Measurements from ENCODE around the gene PRDM7. TPM values are rescaled to one million over a fixed set of nuclear protein-coding genes. Genes with fewer than 3 reads are reported as not detected.

The PRDM7 gene
- total RNA-seq, 1 experiment from 2014 or later = not detected

DNA sequence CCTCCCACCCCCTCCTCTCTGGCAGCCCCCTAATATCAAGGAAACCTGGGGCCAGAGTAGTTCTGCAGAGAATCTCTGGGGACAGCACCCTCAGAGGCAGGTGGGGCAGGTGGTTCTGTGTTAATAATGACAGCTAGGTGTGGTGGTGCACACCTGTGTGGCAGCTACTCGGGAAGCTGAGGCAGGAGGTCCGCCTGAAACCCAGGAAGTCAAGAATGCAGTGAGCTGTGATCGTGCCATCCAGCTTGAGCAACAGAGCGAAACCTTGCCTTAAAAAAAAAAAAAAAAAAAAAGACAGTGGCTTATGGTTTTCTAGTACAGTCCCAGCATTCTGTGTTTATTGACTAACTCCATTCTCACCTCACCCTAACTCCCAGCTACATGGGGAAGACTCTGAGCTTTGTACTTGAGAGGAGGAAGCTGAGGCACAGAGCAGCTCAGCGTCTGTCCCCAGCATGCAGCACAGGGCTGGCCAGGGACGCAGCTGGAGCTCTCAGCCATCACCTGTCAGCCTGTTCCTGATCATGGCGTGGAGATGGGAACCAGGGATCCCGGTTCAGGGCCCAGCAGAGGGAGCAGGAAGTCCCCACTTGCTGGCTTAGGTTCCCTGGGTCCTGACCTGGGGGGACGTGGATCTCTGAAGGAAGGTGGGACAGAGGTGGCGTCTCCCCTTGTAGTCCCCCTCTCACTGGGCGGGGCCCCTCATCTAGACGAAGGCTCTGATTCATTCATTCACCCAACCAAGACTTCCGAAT, 64.0 kb downstream of the PRDM7 start:
- Mint-ChIP-seq H3K36me3 (peaks cover 11% of the 10 kb centered on the region; the same call in 1 of the 2 replicates), H3K27ac (no peak overlapping the region), H3K4me3 (no peak overlapping the region), H3K9me3 (no peaks in the 10 kb centered on the region), H3K4me1 (peaks cover 4% of the 10 kb centered on the region; the same call in 1 of the 2 replicates), H3K27me3 (ENCODE audit: low read depth) (no peaks in the 10 kb centered on the region)
- no peak for TF ChIP-seq CBFB (CRISPR knock-in tag; IDR thresholded peaks at IDR 0.05; ENCODE audit: low read depth)
- TF ChIP-seq ESRRA (CRISPR knock-in tag; IDR thresholded peaks at IDR 0.05; ENCODE audit: borderline replicate concordance) = no peak
- ChIA-PET CTCF (interaction anchor here (1.6 kb wide), 1 partner anchor 69 kb away, joined by 5 read pairs; no protein-coding TSS in a partner anchor), POLR2A (interaction anchor here (0.5 to 0.7 kb wide), 2 partner anchors 10 to 1010 kb away, joined by 3 to 4 read pairs; no protein-coding TSS in a partner anchor)
- DNase-seq (ENCODE audit: low spot score) (no peak), ATAC-seq (no peak)

DNA sequence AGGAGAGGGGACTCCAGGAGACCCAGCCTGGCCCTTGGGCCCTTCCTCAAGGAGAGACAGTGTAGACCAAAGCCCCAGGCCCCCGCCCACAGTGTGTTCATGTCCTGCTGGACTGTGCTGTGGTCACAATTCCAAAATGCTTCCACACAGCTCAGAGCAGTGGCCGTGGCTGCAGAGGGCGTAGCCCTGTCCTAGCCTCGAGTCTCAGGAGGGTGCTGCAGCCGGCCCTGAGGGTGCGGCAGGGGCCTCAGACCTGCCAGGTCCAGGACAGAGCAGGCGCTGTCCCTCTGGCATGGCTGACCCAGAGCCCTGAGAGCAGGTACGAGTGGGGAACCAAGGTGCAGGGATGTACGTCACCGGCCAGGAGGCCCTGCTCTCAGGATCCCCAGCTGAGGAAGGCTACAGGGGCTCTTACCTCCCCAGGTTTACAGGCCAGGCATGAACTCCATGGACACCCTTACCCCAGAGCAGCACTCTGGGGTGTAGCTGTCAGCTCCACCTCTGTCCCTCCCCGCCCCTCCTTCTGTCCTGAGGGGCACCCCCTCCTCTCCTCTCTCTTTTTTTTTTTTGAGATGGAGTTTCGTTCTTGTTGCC, 65.1 kb downstream of the PRDM7 start:
- DNase-seq (ENCODE audit: low spot score) = no peak
- ChIA-PET POLR2A (interaction anchor here (0.5 kb wide), 1 partner anchor 87 kb away, joined by 3 read pairs; no protein-coding TSS in a partner anchor), CTCF (interaction anchor here (0.7 to 1.6 kb wide), 2 partner anchors 14 to 70 kb away, joined by 3 to 5 read pairs; no protein-coding TSS in a partner anchor)
- peaks cover 15% of the 10 kb centered on the region for H3K36me3 Mint-ChIP-seq
- no peak overlapping the region for H3K27ac Mint-ChIP-seq
- TF ChIP-seq NFYB (CRISPR knock-in tag; conservative IDR thresholded peaks at IDR 0.05; ENCODE audit: low read depth) (no peak), ZNF671 (CRISPR knock-in tag; IDR thresholded peaks at IDR 0.05) (no peak), ETV6 (CRISPR knock-in tag; IDR thresholded peaks at IDR 0.05) (no peak), SMAD3 (CRISPR knock-in tag; IDR thresholded peaks at IDR 0.05; ENCODE audit: borderline replicate concordance) (no peak), ZNF219 (CRISPR knock-in tag; IDR thresholded peaks at IDR 0.05; ENCODE audit: borderline replicate concordance) (no peak), EMX1 (CRISPR knock-in tag; IDR thresholded peaks at IDR 0.05) (no peak), ZNF121 (CRISPR knock-in tag; IDR thresholded peaks at IDR 0.05) (no peak), ZNF232 (CRISPR knock-in tag; IDR thresholded peaks at IDR 0.05) (no peak), MXD4 (CRISPR knock-in tag; IDR thresholded peaks at IDR 0.05; ENCODE audit: borderline replicate concordance) (no peak), TCF7 (CRISPR knock-in tag; IDR thresholded peaks at IDR 0.05; ENCODE audit: low read depth) (no peak), SOX15 (CRISPR knock-in tag; IDR thresholded peaks at IDR 0.05) (no peak), TEAD1 (CRISPR knock-in tag; IDR thresholded peaks at IDR 0.05) (no peak)
- TF ChIP-seq, protein P1, sequence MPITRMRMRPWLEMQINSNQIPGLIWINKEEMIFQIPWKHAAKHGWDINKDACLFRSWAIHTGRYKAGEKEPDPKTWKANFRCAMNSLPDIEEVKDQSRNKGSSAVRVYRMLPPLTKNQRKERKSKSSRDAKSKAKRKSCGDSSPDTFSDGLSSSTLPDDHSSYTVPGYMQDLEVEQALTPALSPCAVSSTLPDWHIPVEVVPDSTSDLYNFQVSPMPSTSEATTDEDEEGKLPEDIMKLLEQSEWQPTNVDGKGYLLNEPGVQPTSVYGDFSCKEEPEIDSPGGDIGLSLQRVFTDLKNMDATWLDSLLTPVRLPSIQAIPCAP (CRISPR knock-in tag; IDR thresholded peaks at IDR 0.05) = no peak
- TF ChIP-seq, protein P2, sequence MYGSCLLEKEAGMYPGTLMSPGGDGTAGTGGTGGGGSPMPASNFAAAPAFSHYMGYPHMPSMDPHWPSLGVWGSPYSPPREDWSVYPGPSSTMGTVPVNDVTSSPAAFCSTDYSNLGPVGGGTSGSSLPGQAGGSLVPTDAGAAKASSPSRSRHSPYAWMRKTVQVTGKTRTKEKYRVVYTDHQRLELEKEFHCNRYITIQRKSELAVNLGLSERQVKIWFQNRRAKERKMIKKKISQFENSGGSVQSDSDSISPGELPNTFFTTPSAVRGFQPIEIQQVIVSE (CRISPR knock-in tag; IDR thresholded peaks at IDR 0.05; ENCODE audit: borderline replicate concordance) = no peak
- TF ChIP-seq, protein P3, sequence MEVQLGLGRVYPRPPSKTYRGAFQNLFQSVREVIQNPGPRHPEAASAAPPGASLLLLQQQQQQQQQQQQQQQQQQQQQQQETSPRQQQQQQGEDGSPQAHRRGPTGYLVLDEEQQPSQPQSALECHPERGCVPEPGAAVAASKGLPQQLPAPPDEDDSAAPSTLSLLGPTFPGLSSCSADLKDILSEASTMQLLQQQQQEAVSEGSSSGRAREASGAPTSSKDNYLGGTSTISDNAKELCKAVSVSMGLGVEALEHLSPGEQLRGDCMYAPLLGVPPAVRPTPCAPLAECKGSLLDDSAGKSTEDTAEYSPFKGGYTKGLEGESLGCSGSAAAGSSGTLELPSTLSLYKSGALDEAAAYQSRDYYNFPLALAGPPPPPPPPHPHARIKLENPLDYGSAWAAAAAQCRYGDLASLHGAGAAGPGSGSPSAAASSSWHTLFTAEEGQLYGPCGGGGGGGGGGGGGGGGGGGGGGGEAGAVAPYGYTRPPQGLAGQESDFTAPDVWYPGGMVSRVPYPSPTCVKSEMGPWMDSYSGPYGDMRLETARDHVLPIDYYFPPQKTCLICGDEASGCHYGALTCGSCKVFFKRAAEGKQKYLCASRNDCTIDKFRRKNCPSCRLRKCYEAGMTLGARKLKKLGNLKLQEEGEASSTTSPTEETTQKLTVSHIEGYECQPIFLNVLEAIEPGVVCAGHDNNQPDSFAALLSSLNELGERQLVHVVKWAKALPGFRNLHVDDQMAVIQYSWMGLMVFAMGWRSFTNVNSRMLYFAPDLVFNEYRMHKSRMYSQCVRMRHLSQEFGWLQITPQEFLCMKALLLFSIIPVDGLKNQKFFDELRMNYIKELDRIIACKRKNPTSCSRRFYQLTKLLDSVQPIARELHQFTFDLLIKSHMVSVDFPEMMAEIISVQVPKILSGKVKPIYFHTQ (CRISPR knock-in tag; IDR thresholded peaks at IDR 0.05) = no peak
- TF ChIP-seq, protein P4, sequence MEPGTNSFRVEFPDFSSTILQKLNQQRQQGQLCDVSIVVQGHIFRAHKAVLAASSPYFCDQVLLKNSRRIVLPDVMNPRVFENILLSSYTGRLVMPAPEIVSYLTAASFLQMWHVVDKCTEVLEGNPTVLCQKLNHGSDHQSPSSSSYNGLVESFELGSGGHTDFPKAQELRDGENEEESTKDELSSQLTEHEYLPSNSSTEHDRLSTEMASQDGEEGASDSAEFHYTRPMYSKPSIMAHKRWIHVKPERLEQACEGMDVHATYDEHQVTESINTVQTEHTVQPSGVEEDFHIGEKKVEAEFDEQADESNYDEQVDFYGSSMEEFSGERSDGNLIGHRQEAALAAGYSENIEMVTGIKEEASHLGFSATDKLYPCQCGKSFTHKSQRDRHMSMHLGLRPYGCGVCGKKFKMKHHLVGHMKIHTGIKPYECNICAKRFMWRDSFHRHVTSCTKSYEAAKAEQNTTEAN (CRISPR knock-in tag; IDR thresholded peaks at IDR 0.05) = no peak
- TF ChIP-seq, protein P5, sequence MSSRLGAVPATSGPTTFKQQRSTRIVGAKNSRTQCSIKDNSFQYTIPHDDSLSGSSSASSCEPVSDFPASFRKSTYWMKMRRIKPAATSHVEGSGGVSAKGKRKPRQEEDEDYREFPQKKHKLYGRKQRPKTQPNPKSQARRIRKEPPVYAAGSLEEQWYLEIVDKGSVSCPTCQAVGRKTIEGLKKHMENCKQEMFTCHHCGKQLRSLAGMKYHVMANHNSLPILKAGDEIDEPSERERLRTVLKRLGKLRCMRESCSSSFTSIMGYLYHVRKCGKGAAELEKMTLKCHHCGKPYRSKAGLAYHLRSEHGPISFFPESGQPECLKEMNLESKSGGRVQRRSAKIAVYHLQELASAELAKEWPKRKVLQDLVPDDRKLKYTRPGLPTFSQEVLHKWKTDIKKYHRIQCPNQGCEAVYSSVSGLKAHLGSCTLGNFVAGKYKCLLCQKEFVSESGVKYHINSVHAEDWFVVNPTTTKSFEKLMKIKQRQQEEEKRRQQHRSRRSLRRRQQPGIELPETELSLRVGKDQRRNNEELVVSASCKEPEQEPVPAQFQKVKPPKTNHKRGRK (CRISPR knock-in tag; IDR thresholded peaks at IDR 0.05; ENCODE audit: borderline replicate concordance) = no peak
- TF ChIP-seq, protein P6, sequence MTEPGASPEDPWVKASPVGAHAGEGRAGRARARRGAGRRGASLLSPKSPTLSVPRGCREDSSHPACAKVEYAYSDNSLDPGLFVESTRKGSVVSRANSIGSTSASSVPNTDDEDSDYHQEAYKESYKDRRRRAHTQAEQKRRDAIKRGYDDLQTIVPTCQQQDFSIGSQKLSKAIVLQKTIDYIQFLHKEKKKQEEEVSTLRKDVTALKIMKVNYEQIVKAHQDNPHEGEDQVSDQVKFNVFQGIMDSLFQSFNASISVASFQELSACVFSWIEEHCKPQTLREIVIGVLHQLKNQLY (CRISPR knock-in tag; IDR thresholded peaks at IDR 0.05) = no peak
- TF ChIP-seq, protein P7, sequence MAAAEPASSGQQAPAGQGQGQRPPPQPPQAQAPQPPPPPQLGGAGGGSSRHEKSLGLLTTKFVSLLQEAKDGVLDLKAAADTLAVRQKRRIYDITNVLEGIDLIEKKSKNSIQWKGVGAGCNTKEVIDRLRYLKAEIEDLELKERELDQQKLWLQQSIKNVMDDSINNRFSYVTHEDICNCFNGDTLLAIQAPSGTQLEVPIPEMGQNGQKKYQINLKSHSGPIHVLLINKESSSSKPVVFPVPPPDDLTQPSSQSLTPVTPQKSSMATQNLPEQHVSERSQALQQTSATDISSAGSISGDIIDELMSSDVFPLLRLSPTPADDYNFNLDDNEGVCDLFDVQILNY (CRISPR knock-in tag; IDR thresholded peaks at IDR 0.05) = no peak
- H3K27me3 Mint-ChIP-seq (ENCODE audit: low read depth) = no peaks in the 10 kb centered on the region
- H3K9me3 Mint-ChIP-seq = no peaks in the 10 kb centered on the region
- no peaks in the 10 kb centered on the region for H3K4me1 Mint-ChIP-seq
- ATAC-seq = no peak
- no peak overlapping the region for H3K4me3 Mint-ChIP-seq

All from WTC11 (cell line).